Measurements from ENCODE around the gene ZFHX3.

ZFHX3 gene

GRCh38 chr16:73057291-73058210 is 9.6 kb upstream of the ZFHX3 start:
- no peak for DNase-seq (ENCODE audit: low read depth)

DNA sequence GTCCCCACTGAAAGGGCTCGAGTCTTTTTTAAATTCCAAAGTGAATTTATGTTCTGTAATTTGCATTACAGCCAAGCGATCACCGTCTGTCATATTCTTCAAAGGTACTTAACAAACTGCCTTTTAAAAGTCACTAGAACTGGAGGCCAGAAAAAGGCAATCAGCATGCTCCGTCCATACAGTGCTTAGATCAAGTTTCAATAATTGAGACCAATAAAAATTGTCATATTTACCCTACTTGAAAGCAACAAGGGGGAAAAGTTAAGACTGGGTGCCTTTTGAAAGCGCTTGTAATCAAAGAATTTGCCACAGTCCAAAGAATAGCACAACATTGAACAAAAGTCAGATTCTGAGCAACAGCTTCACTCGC is 9.0 kb upstream of the ZFHX3 start:
- no peak for DNase-seq (ENCODE audit: low read depth)

DNA sequence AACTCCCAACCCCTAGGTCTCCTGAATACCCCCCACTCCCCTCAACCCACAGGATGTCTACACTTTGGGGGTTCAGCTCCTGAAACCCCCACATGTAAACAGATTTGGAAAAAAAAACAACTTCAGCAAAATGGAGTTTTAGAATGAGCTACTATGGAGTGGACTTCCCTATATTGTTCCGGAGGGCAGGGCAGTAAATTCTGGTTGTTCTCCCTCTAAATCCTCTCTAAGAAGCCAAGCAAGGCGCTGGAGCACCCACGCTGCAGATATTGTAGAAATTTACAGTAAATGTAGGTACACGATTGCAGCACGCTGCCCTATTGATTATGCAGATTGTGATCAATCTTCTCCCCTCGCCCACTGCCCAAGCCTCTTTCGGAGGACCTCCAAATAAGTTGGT is 8.5 kb upstream of the ZFHX3 start:
- no peak for DNase-seq (ENCODE audit: low read depth)

DNA sequence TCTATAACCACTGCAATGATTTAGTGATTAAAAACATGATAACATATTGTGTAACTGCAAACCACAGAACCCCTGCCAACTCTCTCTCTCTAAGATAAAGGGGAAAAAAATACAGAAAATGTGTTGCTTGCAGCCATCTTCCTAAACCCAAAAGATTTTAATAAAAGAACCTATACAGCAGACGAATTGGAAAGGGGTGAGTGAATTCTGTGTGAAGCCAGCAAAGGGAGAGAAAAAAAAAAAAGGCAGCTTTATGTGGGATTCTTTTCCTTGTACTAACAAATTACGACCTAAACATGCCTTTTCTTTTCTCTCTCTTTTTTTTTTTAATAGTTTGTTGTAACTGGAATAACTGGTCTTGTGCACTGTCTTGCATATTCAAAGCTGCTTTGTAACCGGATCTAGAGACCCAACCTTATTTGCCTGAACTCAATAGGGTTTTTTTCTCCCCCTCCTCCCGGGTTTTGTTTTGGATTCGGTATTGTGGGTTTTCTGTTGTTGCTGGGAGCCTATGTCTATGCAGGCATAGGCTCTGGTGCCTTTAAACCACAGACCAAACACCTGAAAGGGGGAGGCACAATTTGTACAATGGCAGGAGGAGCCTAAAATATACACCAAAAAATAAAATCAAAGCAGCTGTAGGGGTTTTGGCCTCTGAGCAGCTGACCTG is 7.0 kb upstream of the ZFHX3 start:
- no peak for DNase-seq (ENCODE audit: low read depth)

GRCh38 chr16:73054498-73054812 is 6.5 kb upstream of the ZFHX3 start:
- DNase-seq (ENCODE audit: low read depth), result no peak

- no peak for DNase-seq (ENCODE audit: low read depth)
Measured at GRCh38 chr16:73054125-73054484, 6.2 kb upstream of the ZFHX3 start.

DNA sequence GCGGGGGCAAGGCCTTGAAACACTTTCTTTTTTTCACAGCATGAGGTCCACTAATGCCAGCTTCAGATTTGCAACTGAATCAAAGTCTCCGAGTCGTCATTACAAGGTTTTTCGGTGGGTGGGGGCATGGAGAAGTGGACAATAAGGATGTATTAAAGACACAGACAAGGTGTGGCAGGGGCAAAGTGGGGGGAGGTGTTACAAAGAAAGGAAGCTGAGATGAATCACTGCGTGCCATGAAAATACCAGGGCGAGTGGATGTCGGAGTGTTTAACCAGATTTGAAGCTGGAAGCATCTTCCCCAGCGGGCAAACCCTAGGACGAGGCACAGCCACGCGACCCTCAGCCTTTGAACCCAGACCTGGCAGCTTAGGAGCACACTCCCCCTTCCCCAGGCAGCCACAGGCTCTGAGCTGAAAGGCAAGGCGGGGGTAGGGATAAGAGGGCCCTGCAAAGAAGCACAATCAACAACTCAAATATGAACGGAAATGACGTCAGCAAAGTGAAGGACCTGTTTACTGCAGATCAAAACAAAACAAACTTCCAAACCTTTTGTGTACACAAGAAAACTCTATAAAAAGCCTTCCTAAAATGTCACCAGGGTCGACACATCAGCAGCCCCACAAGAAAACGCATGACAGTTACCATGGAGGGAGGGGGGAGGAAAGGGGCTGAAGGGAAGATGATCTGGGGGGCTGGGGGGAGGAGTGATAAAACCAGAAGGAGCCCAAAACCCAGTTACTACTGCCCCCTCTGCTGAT is 5.6 kb upstream of the ZFHX3 start:
- no peak for DNase-seq (ENCODE audit: low read depth)

- DNase-seq (ENCODE audit: low read depth), result no peak
Measured at GRCh38 chr16:73053038-73053363, 5.1 kb upstream of the ZFHX3 start.

- no peak for DNase-seq (ENCODE audit: low read depth)
Measured at GRCh38 chr16:73052576-73052975, 4.6 kb upstream of the ZFHX3 start.

- no peak for DNase-seq (ENCODE audit: low read depth)
Measured at GRCh38 chr16:73051961-73052360, 4.0 kb upstream of the ZFHX3 start.

- no peak for DNase-seq (ENCODE audit: low read depth)
Measured at GRCh38 chr16:73051226-73051625, 3.3 kb upstream of the ZFHX3 start.

DNA sequence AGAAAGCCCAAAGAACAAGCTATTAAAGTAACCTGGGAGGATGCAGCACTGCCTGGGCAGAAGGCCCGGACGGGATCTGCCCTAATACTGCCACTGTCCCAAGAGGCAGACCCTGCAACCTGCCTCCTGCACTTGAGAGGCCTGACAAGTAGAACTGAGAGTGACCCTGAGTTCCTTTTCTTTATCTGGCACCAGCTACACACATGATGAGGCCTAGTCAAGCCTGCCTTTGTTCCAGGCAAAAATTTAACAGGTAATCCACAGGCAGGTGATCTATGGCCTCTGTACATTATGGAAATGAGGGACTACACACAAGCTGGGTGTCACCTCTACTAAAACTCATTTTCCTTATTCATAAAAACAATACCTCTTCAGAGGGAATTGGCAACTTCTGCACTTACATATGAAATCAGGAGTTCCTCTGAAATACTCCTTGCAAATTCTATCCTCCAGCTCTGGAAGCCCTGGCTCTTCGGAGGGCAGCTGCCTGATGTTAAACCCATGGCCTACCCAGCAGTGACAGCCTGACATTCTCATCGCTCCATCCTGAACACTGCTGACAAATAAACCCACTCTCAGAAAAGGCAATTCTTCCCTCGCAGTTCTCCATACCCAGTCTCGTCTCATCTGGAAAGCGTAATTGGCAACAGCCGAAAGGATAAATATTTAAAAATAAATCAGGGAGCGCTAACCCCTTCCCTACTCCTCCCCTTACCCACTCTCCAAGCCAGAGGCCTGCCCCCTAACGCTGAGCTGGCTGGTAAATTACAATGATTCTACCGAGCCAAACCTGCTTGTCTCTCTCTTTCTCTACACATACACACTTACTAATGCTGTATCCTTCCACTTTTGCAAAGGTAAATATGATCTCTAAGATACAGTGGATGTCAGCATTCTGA is 2.5 kb upstream of the ZFHX3 start:
- DNase-seq (ENCODE audit: low read depth), result no peak

GRCh38 chr16:73049511-73049910 is 1.6 kb upstream of the ZFHX3 start:
- no peak for DNase-seq (ENCODE audit: low read depth)

- DNase-seq (ENCODE audit: low read depth), result no peak
Measured at GRCh38 chr16:73049091-73049490, 1.2 kb upstream of the ZFHX3 start.

DNA sequence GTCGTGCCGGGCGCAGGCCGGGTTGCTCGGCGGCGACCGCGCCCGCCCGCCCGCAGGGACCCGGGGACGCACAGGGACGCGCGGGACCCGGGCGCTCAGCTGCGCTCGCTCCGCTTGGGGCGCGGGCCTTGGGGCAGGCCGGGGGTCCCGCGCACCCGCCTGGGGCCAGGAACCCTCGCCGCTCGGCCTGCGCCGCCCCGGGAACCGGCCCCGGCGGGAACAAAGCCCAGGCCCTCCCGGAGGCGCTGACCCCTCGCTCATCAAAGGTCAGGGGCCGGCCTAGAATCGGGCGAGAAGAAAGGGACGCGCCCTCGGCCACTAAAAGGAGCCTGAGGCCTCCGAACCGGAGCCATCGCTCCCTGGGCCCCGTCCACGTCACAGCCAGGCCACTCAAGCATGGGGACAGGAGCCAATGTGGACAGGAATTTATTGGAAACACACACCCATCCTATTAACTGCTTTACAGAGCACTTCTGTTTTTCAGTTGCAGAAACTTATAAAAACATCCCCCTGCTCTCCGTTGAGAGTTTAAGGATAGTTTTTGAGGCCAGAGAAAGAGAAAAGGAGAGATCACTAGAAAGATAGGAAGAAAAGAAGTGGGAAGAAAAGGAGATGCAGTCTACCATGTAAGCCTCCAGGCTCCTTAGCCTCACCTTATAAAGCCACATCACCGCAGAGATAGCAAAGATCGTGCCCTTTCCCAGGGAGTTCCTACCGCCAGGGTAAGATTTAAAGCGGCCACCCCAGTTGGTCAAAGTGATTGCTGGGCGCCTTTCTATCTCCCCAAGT is 558 bp upstream of the ZFHX3 start:
- DNase-seq (ENCODE audit: low read depth), result no peak

DNA sequence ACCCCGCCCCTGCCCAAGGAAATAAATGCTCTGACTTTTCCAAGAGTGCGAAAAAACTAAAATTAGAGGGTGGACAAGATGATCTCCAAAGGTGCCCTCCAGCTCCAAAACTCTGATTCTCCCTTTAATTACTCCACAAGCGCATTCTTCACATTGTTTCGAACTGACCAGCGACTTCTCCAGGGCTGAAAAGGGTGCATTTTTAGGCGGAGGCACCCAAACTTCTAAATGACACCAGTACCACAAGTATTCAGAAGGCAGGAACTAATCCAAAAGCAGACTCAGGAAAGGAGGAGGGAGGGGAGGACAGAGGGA is 750 bp downstream of the ZFHX3 start:
- DNase-seq (ENCODE audit: low read depth), result no peak

GRCh38 chr16:73046849-73047214 is 1.1 kb downstream of the ZFHX3 start:
- no peak for DNase-seq (ENCODE audit: low read depth)

DNA sequence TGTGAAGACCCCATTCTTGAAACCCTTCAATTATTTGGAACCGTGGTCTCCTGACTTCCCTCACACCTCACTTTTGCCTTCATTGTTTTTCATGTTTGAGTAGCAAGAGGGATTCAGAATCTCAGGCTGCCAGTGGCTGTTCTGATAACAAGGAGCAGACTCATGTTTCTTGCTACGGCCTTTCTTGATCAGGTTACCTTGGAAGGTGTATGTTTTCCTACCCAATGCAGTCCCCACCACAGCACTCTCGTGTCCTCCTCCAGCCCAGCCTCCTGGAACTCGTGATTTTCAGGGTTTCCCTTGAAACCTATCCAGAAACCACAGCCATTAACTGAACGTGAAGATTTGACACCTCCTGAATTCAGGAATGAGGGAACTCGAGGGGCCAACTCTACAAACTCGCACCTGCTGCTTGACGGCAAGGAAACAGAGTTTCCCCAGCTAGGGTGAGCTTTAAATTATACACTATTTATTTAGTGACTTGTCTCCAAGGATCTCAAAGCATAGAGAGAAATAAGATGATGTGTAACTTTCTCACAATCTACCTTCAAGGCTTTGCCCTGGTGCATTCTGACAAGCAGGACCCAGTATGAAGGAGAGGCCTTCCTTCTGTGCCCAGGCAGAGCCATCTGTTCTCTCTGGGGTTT is 1.6 kb downstream of the ZFHX3 start:
- DNase-seq (ENCODE audit: low read depth), result no peak

DNA sequence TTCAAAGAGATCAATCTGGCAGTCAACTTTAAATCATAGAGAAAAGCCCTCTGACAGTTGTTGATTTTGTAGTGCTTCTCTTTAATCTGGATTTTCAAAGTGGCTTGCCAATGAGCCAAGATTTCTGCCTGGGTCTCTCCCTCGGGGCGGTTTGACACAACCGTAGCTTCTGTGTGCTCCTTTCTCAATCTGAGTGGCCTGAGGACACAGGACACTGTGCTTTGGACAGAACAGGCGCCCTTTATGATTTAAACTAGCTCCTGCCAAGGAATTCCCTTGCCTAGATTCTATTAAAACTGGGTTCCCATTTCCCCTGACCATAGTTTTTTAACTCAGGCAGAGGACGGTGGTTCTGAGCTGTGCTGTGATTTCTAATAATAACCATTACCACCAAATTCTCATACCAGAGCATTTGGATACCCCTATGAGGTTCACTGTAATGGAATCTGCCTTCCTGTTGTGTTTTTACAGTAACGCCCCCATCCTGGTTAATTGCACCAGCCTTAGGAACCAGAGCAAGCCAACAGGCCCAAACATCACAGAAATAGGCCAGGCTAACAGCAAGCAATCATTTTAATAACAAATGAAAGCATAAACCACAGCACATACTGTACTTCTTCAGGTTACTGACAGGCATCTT is 4.0 kb downstream of the ZFHX3 start:
- no peak for DNase-seq (ENCODE audit: low read depth)

- DNase-seq (ENCODE audit: low read depth), result no peak
Measured at GRCh38 chr16:73042807-73043206, 5.1 kb downstream of the ZFHX3 start.

- no peak for DNase-seq (ENCODE audit: low read depth)
Measured at GRCh38 chr16:73041676-73042075, 6.3 kb downstream of the ZFHX3 start.

All from T follicular helper cell (primary cell).